ENCODE measurements around the gene TCF23.
"Not testable (repeated sequence)": the region's sequence is repeated elsewhere in the genome, so short reads cannot be mapped to it uniquely, and the experiment has no call there.

Gene TCF23

DNA sequence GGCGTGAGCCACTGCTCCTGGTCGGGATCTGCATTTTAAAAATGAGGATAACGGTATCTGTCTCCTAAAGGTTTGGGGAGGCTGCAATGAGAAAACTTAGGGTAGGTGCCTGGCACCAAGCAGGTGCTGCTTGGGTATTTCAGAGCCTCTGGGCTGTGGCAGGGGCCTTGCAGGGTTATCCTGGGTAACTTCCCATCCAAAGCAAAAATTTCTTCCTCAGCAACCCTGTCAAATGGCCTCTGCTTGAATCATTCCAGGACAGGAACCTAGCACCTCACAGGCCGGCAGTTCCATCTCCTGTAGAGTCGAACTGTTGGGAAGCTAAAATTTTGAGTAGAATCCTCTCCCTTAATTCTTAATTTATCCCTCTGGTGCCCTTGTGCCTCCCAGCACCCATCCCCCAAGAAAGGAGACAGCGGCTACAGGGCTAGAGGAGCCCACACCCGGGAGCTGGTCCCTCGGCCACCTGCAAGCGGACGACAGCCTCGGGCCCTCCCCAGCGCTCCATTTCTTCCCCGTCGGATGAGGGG lies 30.7 kb upstream of the TCF23 start:
- Histone ChIP-seq H3K27me3 (peaks cover 62% of the 10 kb centered on the region), H3K9ac (no peak overlapping the region), H3K4me3 (peak overlapping the region; percentile 68), H3K4me2 (peak overlapping the region; percentile 85), H3K9me3 (no peaks in the 10 kb centered on the region), H4K20me1 (no peaks in the 10 kb centered on the region), H3K27ac (no peak overlapping the region), H3K4me1 (0 out of 2 replicates have a peak, but pooled peaks cover 12% of the 10 kb centered on the region), H3K36me3 (no peaks in the 10 kb centered on the region)
- no peak for TF ChIP-seq Cebpa-rat (IDR thresholded peaks at IDR 0.05)

GRCh38 chr2:27118525-27119329 lies 30.1 kb upstream of the TCF23 start, which contains the start of gene CGREF1:
TSS of gene CGREF1 (minus strand) at chr2:27119128. CDS start at chr2:27104366, 14,762 bp downstream.
- Histone ChIP-seq H3K9ac (peak within 1 kb of the TSS; percentile 60), H3K36me3 (no peaks in the 10 kb centered on the region), H3K27me3 (peaks cover 69% of the 10 kb centered on the region), H3K4me1 (0 out of 2 replicates have a peak, but pooled peaks cover 12% of the 10 kb centered on the region), H4K20me1 (no peaks in the 10 kb centered on the region), H3K4me3 (peak within 1 kb of the TSS; percentile 68), H3K9me3 (no peaks in the 10 kb centered on the region), H3K27ac (0 out of 2 replicates have a peak within 1 kb of the TSS, but pooled peaks have one; percentile 26), H3K4me2 (peak within 1 kb of the TSS; percentile 85)
- no peak for TF ChIP-seq Cebpa-rat (IDR thresholded peaks at IDR 0.05)

DNA sequence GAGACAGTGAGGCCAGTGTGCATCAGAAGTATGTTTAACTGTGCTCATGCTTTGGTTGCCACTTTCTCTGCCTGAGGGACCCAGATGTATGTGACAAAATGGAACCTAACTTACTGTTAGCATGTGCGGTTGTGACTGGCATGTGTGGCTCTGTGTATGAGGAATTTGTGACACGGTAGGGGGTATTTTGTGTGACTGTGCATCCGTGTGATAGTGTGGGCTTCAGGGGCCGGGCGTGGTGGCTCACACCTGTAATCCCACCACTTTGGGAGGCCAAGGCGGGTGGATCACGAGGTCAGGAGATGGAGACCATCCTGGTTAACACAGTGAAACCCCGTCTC lies 29.5 kb upstream of the TCF23 start:
- H3K4me3 ChIP-seq = peak overlapping the region; percentile 68
- H3K27me3 ChIP-seq = peaks cover 75% of the 10 kb centered on the region
- peak overlapping the region; percentile 85 for H3K4me2 ChIP-seq
- not testable (repeated sequence) for H3K9me3 ChIP-seq, H3K9ac ChIP-seq, H3K36me3 ChIP-seq, H3K27ac ChIP-seq, H4K20me1 ChIP-seq
- H3K4me1 ChIP-seq = 0 out of 2 replicates have a peak, but pooled peaks cover 12% of the 10 kb centered on the region

DNA sequence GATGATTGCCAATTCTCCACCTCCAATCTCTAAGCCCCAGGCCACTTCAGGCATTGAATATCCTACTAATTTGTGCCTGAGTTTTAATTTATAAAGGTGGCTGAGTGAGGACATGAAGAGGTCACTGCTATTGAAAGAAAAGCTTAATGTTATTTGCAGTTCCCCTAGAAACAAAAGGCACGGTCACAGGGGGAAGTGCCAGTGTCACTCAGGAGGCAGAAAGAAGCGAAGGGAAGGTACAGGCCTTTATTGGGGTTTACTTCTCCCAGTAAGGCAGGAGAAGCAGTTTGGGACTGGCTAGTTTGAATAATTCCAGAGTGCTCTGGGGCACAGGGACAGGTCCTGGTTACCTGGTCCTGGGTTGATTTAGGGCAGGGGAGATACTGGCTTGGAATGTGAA lies 26.9 kb upstream of the TCF23 start:
- H4K20me1 ChIP-seq = no peaks in the 10 kb centered on the region
- no peak overlapping the region for H3K4me3 ChIP-seq
- H3K36me3 ChIP-seq = no peaks in the 10 kb centered on the region
- H3K9ac ChIP-seq = no peak overlapping the region
- no peak overlapping the region for H3K4me2 ChIP-seq
- no peaks in the 10 kb centered on the region for H3K9me3 ChIP-seq
- 0 out of 2 replicates have a peak, but pooled peaks cover 12% of the 10 kb centered on the region for H3K4me1 ChIP-seq
- TF ChIP-seq Cebpa-rat (IDR thresholded peaks at IDR 0.05) = no peak
- H3K27me3 ChIP-seq = peaks cover 79% of the 10 kb centered on the region
- H3K27ac ChIP-seq = no peak overlapping the region

DNA sequence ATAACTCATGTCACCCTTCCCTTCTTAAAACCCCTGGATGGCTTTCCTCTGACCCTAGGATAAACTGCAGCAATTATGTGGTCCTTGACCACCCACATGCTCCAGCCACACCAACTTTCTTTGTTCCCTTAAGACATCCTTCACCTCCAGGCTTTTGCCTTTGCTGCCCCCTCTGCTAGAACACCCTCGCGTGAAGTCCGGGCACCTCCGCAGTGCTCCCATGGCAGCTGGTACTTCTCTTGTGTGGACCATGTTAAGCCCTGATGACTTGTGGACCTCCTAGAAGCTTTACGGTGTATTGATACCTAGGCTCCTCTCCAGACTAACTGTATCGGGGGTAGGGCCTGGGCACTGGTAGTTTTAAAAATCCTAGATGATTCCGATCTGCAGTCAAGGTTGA lies 26.0 kb upstream of the TCF23 start:
- no peak for TF ChIP-seq Cebpa-rat (IDR thresholded peaks at IDR 0.05)
- Histone ChIP-seq H3K36me3 (no peaks in the 10 kb centered on the region), H3K27me3 (peaks cover 71% of the 10 kb centered on the region), H3K27ac (no peak overlapping the region), H4K20me1 (no peaks in the 10 kb centered on the region), H3K4me1 (0 out of 2 replicates have a peak, but pooled peaks cover 12% of the 10 kb centered on the region), H3K9ac (no peak overlapping the region), H3K4me3 (no peak overlapping the region), H3K4me2 (no peak overlapping the region), H3K9me3 (no peaks in the 10 kb centered on the region)

DNA sequence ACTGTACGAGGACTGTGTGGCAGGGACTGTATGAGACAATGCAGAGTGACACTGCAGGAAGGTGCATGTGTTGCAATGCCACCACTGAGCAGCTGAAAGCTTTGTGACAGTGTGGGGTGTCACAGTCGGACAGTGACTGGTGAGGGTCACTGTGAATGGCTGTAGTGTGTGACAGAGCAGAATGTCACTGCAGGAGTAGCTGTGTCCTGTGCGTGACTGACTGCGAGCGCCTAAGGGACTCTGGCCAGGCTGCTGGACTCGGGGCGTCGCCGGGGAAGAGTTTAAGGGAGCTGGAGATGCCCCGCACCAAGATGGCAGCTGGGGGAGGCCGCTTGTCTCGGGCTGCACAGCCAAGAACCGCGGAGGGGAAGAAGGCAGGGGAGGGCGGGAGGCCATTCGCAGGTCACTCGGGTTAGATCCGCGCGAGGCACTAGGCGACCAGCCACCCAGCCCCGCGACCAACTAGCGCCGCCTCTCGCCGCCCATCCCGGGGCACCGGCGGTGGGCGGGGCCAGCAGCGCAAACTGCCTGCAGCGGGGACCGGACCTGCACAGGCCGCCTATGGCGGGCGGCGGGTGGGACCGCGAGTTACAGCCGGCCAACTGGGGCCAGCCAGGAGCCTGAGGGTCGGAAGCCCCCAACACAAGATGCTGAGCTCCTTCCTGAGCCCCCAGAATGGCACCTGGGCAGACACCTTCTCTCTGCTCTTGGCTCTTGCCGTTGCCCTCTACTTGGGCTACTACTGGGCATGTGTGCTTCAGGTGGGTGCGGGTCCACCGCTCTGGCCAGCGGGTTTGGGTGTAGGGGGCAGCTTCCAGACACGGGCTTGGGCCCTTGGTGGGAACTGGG lies 25.3 kb upstream of the TCF23 start, which contains the start of gene ABHD1:
TSS of gene ABHD1 (plus strand) at position 514 of the 849 bp plus-strand sequence. CDS start at position 648, 134 bp downstream.
- Histone ChIP-seq H3K36me3 (0 out of 2 replicates have a peak, but pooled peaks cover 4% of the 10 kb centered on the region), H3K4me2 (no peak within 1 kb of the TSS), H3K9me3 (no peaks in the 10 kb centered on the region), H3K27me3 (peaks cover 64% of the 10 kb centered on the region), H3K9ac (no peak within 1 kb of the TSS), H4K20me1 (no peaks in the 10 kb centered on the region), H3K4me1 (0 out of 2 replicates have a peak, but pooled peaks cover 6% of the 10 kb centered on the region), H3K27ac (no peak within 1 kb of the TSS), H3K4me3 (no peak within 1 kb of the TSS)
- no peak for TF ChIP-seq Cebpa-rat (IDR thresholded peaks at IDR 0.05)

DNA sequence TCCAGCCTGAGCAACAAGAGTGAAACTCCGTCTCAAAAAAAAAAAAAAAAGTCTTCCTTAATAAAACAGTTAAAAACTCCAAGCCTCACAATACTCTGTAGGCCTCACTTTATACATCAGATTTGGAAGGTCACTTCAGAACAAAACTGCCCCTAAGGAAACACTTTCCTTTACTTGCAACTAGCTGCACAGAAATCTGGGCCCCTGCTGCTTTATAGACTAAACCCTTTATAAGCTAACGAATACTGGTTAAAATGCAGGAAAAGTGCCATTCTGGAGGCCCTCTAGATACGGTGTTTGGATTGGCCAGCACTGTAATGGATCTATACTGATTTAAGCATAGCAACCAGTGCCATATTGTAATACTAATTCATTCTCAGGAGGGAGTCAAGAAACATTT lies 23.7 kb upstream of the TCF23 start:
- H3K9ac ChIP-seq = no peak overlapping the region
- H3K36me3 ChIP-seq = peaks cover 20% of the 10 kb centered on the region
- no peak overlapping the region for H3K4me2 ChIP-seq
- TF ChIP-seq Cebpa-rat (IDR thresholded peaks at IDR 0.05) = no peak
- no peak overlapping the region for H3K4me3 ChIP-seq
- H3K4me1 ChIP-seq = no peaks in the 10 kb centered on the region
- H3K27ac ChIP-seq = no peak overlapping the region
- peaks cover 48% of the 10 kb centered on the region for H3K27me3 ChIP-seq
- H4K20me1 ChIP-seq = 0 out of 2 replicates have a peak, but pooled peaks cover 14% of the 10 kb centered on the region
- no peaks in the 10 kb centered on the region for H3K9me3 ChIP-seq

DNA sequence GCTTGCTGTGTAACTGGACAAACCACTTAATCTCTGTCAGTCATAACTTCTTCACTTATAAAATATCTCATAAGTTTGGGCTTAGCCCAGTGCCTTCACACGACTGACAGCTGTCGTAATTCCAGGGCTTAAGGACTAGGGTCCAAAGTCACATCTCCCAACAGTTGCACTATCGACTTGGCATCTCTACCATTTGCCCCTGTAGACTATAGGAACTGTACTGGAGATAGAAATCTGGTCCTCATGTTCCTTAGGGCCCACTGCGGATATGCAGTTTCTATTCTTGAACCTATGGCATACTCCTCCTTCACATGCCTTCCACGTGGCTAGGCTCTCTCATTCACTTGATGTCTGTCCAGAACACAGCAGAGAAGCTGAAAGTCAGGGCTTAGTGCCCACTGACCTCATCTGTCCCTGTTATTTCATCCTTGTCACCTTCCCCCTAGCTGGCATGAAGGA lies 22.5 kb upstream of the TCF23 start:
- no peak overlapping the region for H3K4me2 ChIP-seq
- no peaks in the 10 kb centered on the region for H3K9me3 ChIP-seq
- H4K20me1 ChIP-seq = peaks cover 26% of the 10 kb centered on the region; the same call in 1 of the 2 replicates
- peaks cover 36% of the 10 kb centered on the region for H3K27me3 ChIP-seq
- peaks cover 31% of the 10 kb centered on the region for H3K36me3 ChIP-seq
- TF ChIP-seq Cebpa-rat (IDR thresholded peaks at IDR 0.05) = no peak
- no peaks in the 10 kb centered on the region for H3K4me1 ChIP-seq
- H3K9ac ChIP-seq = no peak overlapping the region
- H3K4me3 ChIP-seq = no peak overlapping the region
- H3K27ac ChIP-seq = no peak overlapping the region

GRCh38 chr2:27127883-27128667 lies 20.7 kb upstream of the TCF23 start:
- Histone ChIP-seq H3K36me3 (peaks cover 49% of the 10 kb centered on the region), H3K4me2 (no peak overlapping the region), H3K4me3 (no peak overlapping the region), H3K4me1 (peaks cover 5% of the 10 kb centered on the region), H3K27ac (no peak overlapping the region), H3K9ac (no peak overlapping the region), H3K9me3 (no peaks in the 10 kb centered on the region), H4K20me1 (peaks cover 44% of the 10 kb centered on the region), H3K27me3 (peaks cover 18% of the 10 kb centered on the region)
- no peak for TF ChIP-seq Cebpa-rat (IDR thresholded peaks at IDR 0.05)

Measured in BLaER1 (cell line).